ENCODE results near the gene DENND6A.

The DENND6A gene

DNA sequence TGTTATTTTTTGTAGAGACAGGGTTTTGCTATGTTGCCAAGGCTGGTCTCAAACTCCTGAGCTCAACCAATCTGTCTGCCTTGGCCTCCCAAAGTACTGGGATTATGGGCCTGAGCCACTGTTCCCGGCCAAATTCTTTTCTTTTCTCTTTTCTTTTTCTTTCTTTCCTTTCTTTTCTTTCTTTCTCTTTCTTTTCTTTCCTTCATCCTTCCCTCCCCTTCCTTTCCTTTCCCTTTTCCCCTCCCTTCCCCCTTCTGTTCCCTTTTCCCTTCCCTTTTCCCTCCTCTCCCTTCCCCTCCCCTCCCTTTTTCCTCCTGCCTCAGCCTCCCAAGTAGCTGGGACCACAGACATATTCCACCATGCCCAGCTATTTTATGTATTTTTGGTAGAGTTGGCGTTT is 92.7 kb downstream of the DENND6A start:
- Histone ChIP-seq H3F3A (ENCODE audit: insufficient read depth) (peaks cover 18% of the 10 kb centered on the region; the same call in 1 of the 2 replicates), H3K9me3 (ENCODE audit: insufficient read depth, low read length) (no peaks in the 10 kb centered on the region), H3K4me3 (ENCODE audit: insufficient read depth, low read length, poor library complexity, severe bottlenecking) (no peak overlapping the region), H3K9ac (ENCODE audit: low read length) (no peak overlapping the region), H3K79me2 (ENCODE audit: insufficient read depth, low read length) (peaks cover 31% of the 10 kb centered on the region), H3K27me3 (ENCODE audit: low read length) (no peaks in the 10 kb centered on the region), H2AFZ (ENCODE audit: low read depth, low read length, severe bottlenecking) (no peak overlapping the region), H3K9me2 (replicated peaks; ENCODE audit: insufficient read depth, low read length) (no peaks in the 10 kb centered on the region), H3K4me2 (ENCODE audit: low read depth, low read length, poor library complexity, severe bottlenecking) (no peak overlapping the region), H3K36me3 (ENCODE audit: low read length) (no peaks in the 10 kb centered on the region), H4K20me1 (ENCODE audit: low read depth, low read length) (no peaks in the 10 kb centered on the region), H3K27ac (ENCODE audit: low read depth, low read length) (no peak overlapping the region)
- TF ChIP-seq, protein P1, sequence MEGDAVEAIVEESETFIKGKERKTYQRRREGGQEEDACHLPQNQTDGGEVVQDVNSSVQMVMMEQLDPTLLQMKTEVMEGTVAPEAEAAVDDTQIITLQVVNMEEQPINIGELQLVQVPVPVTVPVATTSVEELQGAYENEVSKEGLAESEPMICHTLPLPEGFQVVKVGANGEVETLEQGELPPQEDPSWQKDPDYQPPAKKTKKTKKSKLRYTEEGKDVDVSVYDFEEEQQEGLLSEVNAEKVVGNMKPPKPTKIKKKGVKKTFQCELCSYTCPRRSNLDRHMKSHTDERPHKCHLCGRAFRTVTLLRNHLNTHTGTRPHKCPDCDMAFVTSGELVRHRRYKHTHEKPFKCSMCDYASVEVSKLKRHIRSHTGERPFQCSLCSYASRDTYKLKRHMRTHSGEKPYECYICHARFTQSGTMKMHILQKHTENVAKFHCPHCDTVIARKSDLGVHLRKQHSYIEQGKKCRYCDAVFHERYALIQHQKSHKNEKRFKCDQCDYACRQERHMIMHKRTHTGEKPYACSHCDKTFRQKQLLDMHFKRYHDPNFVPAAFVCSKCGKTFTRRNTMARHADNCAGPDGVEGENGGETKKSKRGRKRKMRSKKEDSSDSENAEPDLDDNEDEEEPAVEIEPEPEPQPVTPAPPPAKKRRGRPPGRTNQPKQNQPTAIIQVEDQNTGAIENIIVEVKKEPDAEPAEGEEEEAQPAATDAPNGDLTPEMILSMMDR (IDR thresholded peaks at IDR 0.05; ENCODE audit: insufficient read depth, low read length, poor library complexity, severe bottlenecking), result no peak
- no peak for TF ChIP-seq EZH2phosphoT487 (conservative IDR thresholded peaks at IDR 0.05; ENCODE audit: low read length)

DNA sequence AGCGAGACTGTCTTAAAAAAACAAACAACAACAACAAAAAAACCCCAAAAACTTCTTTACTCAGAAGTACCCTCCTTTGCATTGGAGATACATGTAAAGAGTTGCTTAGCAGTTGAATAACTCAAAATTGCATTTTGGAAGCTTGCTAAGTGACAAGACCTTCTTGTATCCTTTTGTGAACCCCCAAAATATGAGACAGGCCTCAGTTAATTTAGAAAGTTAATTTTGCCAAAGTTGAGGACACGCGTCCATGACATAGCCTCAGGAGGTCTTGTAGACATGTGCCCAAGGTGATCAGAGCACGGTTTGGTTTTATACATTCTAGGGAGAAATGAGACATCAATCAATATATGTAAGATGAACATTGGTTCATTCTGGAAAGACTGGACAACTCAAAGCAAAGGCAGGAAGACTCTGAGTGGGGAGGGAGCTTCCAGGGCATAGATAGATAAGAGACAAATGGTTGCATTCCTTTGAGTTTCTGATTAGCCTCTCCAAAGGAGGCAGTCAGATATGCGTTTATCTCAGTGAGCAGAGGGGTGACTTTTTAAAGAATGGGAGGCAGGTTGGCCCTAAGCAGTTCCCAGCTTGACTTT is 94.0 kb downstream of the DENND6A start:
- H4K20me1 ChIP-seq (ENCODE audit: low read depth, low read length), result no peaks in the 10 kb centered on the region
- H3K9me3 ChIP-seq (ENCODE audit: insufficient read depth, low read length), result no peaks in the 10 kb centered on the region
- H3K4me3 ChIP-seq (ENCODE audit: insufficient read depth, low read length, poor library complexity, severe bottlenecking), result peak overlapping the region; percentile 66
- no peaks in the 10 kb centered on the region for H3K27me3 ChIP-seq (ENCODE audit: low read length)
- H3K9ac ChIP-seq (ENCODE audit: low read length), result peak overlapping the region; percentile 76
- H3K36me3 ChIP-seq (ENCODE audit: low read length), result no peaks in the 10 kb centered on the region
- no peak for TF ChIP-seq EZH2phosphoT487 (conservative IDR thresholded peaks at IDR 0.05; ENCODE audit: low read length)
- TF ChIP-seq, protein P1 (IDR thresholded peaks at IDR 0.05; ENCODE audit: insufficient read depth, low read length, poor library complexity, severe bottlenecking), result no peak
- no peaks in the 10 kb centered on the region for H3K9me2 ChIP-seq (replicated peaks; ENCODE audit: insufficient read depth, low read length)
- H3K27ac ChIP-seq (ENCODE audit: low read depth, low read length), result peak overlapping the region; percentile 83
- H3F3A ChIP-seq (ENCODE audit: insufficient read depth), result peaks cover 21% of the 10 kb centered on the region; the same call in 1 of the 2 replicates
- peaks cover 45% of the 10 kb centered on the region for H3K79me2 ChIP-seq (ENCODE audit: insufficient read depth, low read length)
- H2AFZ ChIP-seq (ENCODE audit: low read depth, low read length, severe bottlenecking), result peak overlapping the region; percentile 42
- H3K4me2 ChIP-seq (ENCODE audit: low read depth, low read length, poor library complexity, severe bottlenecking), result peak overlapping the region; percentile 74

- H4K20me1 ChIP-seq (ENCODE audit: low read depth, low read length), result no peaks in the 10 kb centered on the region
- H3K79me2 ChIP-seq (ENCODE audit: insufficient read depth, low read length), result peaks cover 60% of the 10 kb centered on the region
- no peaks in the 10 kb centered on the region for H3K9me3 ChIP-seq (ENCODE audit: insufficient read depth, low read length)
- peak within 1 kb of the TSS; percentile 94 for H3K9ac ChIP-seq (ENCODE audit: low read length)
- H3K27me3 ChIP-seq (ENCODE audit: low read length), result no peaks in the 10 kb centered on the region
- H3K27ac ChIP-seq (ENCODE audit: low read depth, low read length), result peak within 1 kb of the TSS; percentile 83
- TF ChIP-seq, protein P1 (IDR thresholded peaks at IDR 0.05; ENCODE audit: insufficient read depth, low read length, poor library complexity, severe bottlenecking), result no peak
- no peak for TF ChIP-seq EZH2phosphoT487 (conservative IDR thresholded peaks at IDR 0.05; ENCODE audit: low read length)
- H3K4me3 ChIP-seq (ENCODE audit: insufficient read depth, low read length, poor library complexity, severe bottlenecking), result peak within 1 kb of the TSS; percentile 91
- 0 out of 2 replicates have a peak, but pooled peaks cover 3% of the 10 kb centered on the region for H3K36me3 ChIP-seq (ENCODE audit: low read length)
- peaks cover 26% of the 10 kb centered on the region for H3F3A ChIP-seq (ENCODE audit: insufficient read depth)
- H2AFZ ChIP-seq (ENCODE audit: low read depth, low read length, severe bottlenecking), result peak within 1 kb of the TSS; percentile 52
- H3K9me2 ChIP-seq (replicated peaks; ENCODE audit: insufficient read depth, low read length), result no peaks in the 10 kb centered on the region
- peak within 1 kb of the TSS; percentile 98 for H3K4me2 ChIP-seq (ENCODE audit: low read depth, low read length, poor library complexity, severe bottlenecking)
These were observed 95.6 kb downstream of the DENND6A start, which contains the start of gene ARF4 for GRCh38 chr3:57597127-57597923. Gene ARF4, minus strand, starts transcription at chr3:57597344. Its CDS starts 204 bp downstream, at chr3:57597140.
